HG03354 (cell line): ENCODE data around the gene OR4D2.

Source experiments
- ATAC-seq: cut with Tn5 transposase; IDR thresholded peaks from one replicate; pipeline ENCODE4 v1.9.1; 2021; ENCODE audit warnings: mild to moderate bottlenecking; ENCODE audit not compliant: unreplicated experiment, poor library complexity, severe bottlenecking

OR4D2 gene

GRCh38 chr17:58170622-58171021, 3.8 kb downstream of the OR4D2 start:
- no peak for ATAC-seq

GRCh38 chr17:58172369-58173071, 5.7 kb downstream of the OR4D2 start:
- ATAC-seq: no peak

- no peak for ATAC-seq
These were observed 8.1 kb downstream of the OR4D2 start for GRCh38 chr17:58174871-58175270.

- ATAC-seq: no peak
These were observed 9.4 kb downstream of the OR4D2 start for GRCh38 chr17:58176200-58176599.

- ATAC-seq: no peak
These were observed 15.0 kb downstream of the OR4D2 start for GRCh38 chr17:58181796-58182195.

- ATAC-seq: no peak
These were observed 16.7 kb downstream of the OR4D2 start for GRCh38 chr17:58183514-58183913.

GRCh38 chr17:58184308-58184985, 17.7 kb downstream of the OR4D2 start:
- no peak for ATAC-seq

GRCh38 chr17:58184986-58185761, 18.4 kb downstream of the OR4D2 start:
- ATAC-seq: no peak

GRCh38 chr17:58186591-58186990, 19.8 kb downstream of the OR4D2 start:
- ATAC-seq: no peak

- ATAC-seq: no peak
These were observed 20.3 kb downstream of the OR4D2 start for GRCh38 chr17:58187063-58187462.

GRCh38 chr17:58187675-58188074, 20.9 kb downstream of the OR4D2 start:
- ATAC-seq: no peak

- ATAC-seq: no peak
These were observed 22.8 kb downstream of the OR4D2 start for GRCh38 chr17:58189436-58190146.

GRCh38 chr17:58191241-58191896, 24.6 kb downstream of the OR4D2 start:
- ATAC-seq: no peak

GRCh38 chr17:58192612-58193011, 25.8 kb downstream of the OR4D2 start, which contains the start of gene EPX:
EPX (plus strand) TSS chr17:58192726; CDS start chr17:58192847, 121 bp downstream.
- ATAC-seq: no peak

GRCh38 chr17:58193641-58194255, 27.0 kb downstream of the OR4D2 start:
- ATAC-seq: no peak

- ATAC-seq: no peak
These were observed 28.8 kb downstream of the OR4D2 start for GRCh38 chr17:58195518-58196123.

- ATAC-seq: no peak
These were observed 29.8 kb downstream of the OR4D2 start for GRCh38 chr17:58196610-58197009.

GRCh38 chr17:58200024-58200633, 33.3 kb downstream of the OR4D2 start:
- ATAC-seq: peak; percentile 56
